ENCODE measurements around the gene ZNF148.

The ZNF148 gene

GRCh38 chr3:125194849-125195601 lies 180.1 kb downstream of the ZNF148 start:
- no peaks in the 10 kb centered on the region for H4K20me1 ChIP-seq (ENCODE audit: insufficient read depth)
- H3K9ac ChIP-seq: no peak overlapping the region
- H3K36me3 ChIP-seq (ENCODE audit: insufficient read depth): no peaks in the 10 kb centered on the region
- H3K4me1 ChIP-seq (ENCODE audit: low read depth, poor library complexity, severe bottlenecking): no peaks in the 10 kb centered on the region
- H3K4me3 ChIP-seq (IDR thresholded peaks at IDR 0.05; ENCODE audit: insufficient read depth, low read depth, low read length): no peak overlapping the region
- H3K27ac ChIP-seq: no peak overlapping the region
- no peaks in the 10 kb centered on the region for H3K27me3 ChIP-seq (ENCODE audit: insufficient read depth, low read depth)
- no peak overlapping the region for H2AFZ ChIP-seq (ENCODE audit: low read depth)
- TF ChIP-seq CTCF (conservative IDR thresholded peaks at IDR 0.05; ENCODE audit: low read depth, low read length): no peak
- no peaks in the 10 kb centered on the region for H3K79me2 ChIP-seq (ENCODE audit: insufficient read depth, low read depth)
- H3K4me2 ChIP-seq: no peak overlapping the region

- no peak overlapping the region for H3K27ac ChIP-seq
- no peak for TF ChIP-seq CTCF (conservative IDR thresholded peaks at IDR 0.05; ENCODE audit: low read depth, low read length)
- H3K36me3 ChIP-seq (ENCODE audit: insufficient read depth): no peaks in the 10 kb centered on the region
- H3K9ac ChIP-seq: no peak overlapping the region
- no peak overlapping the region for H2AFZ ChIP-seq (ENCODE audit: low read depth)
- no peaks in the 10 kb centered on the region for H3K27me3 ChIP-seq (ENCODE audit: insufficient read depth, low read depth)
- no peaks in the 10 kb centered on the region for H4K20me1 ChIP-seq (ENCODE audit: insufficient read depth)
- no peak overlapping the region for H3K4me2 ChIP-seq
- no peaks in the 10 kb centered on the region for H3K4me1 ChIP-seq (ENCODE audit: low read depth, poor library complexity, severe bottlenecking)
- H3K4me3 ChIP-seq (IDR thresholded peaks at IDR 0.05; ENCODE audit: insufficient read depth, low read depth, low read length): no peak overlapping the region
- H3K79me2 ChIP-seq (ENCODE audit: insufficient read depth, low read depth): no peaks in the 10 kb centered on the region
Measured at GRCh38 chr3:125194061-125194848, 180.9 kb downstream of the ZNF148 start.

GRCh38 chr3:125192190-125193035 lies 182.7 kb downstream of the ZNF148 start:
- H3K79me2 ChIP-seq (ENCODE audit: insufficient read depth, low read depth): no peaks in the 10 kb centered on the region
- no peaks in the 10 kb centered on the region for H3K4me1 ChIP-seq (ENCODE audit: low read depth, poor library complexity, severe bottlenecking)
- H3K27ac ChIP-seq: no peak overlapping the region
- no peak for TF ChIP-seq CTCF (conservative IDR thresholded peaks at IDR 0.05; ENCODE audit: low read depth, low read length)
- no peaks in the 10 kb centered on the region for H4K20me1 ChIP-seq (ENCODE audit: insufficient read depth)
- H3K9ac ChIP-seq: no peak overlapping the region
- H3K27me3 ChIP-seq (ENCODE audit: insufficient read depth, low read depth): no peaks in the 10 kb centered on the region
- no peaks in the 10 kb centered on the region for H3K36me3 ChIP-seq (ENCODE audit: insufficient read depth)
- no peak overlapping the region for H2AFZ ChIP-seq (ENCODE audit: low read depth)
- H3K4me2 ChIP-seq: no peak overlapping the region
- H3K4me3 ChIP-seq (IDR thresholded peaks at IDR 0.05; ENCODE audit: insufficient read depth, low read depth, low read length): no peak overlapping the region

- Histone ChIP-seq H3K36me3 (ENCODE audit: insufficient read depth) (no peaks in the 10 kb centered on the region), H3K9ac (no peak overlapping the region), H3K79me2 (ENCODE audit: insufficient read depth, low read depth) (no peaks in the 10 kb centered on the region), H3K4me2 (no peak overlapping the region), H4K20me1 (ENCODE audit: insufficient read depth) (no peaks in the 10 kb centered on the region), H3K27ac (no peak overlapping the region), H2AFZ (ENCODE audit: low read depth) (no peak overlapping the region), H3K4me1 (ENCODE audit: low read depth, poor library complexity, severe bottlenecking) (no peaks in the 10 kb centered on the region), H3K4me3 (IDR thresholded peaks at IDR 0.05; ENCODE audit: insufficient read depth, low read depth, low read length) (no peak overlapping the region), H3K27me3 (ENCODE audit: insufficient read depth, low read depth) (no peaks in the 10 kb centered on the region)
- no peak for TF ChIP-seq CTCF (conservative IDR thresholded peaks at IDR 0.05; ENCODE audit: low read depth, low read length)
Measured at GRCh38 chr3:125191730-125192129, 183.4 kb downstream of the ZNF148 start.

Measured in KMS-11 (cell line).